GM19328 (cell line): ENCODE results near the gene CNTNAP2.
"Not testable (repeated sequence)": the region's sequence is repeated elsewhere in the genome, so short reads cannot be mapped to it uniquely, and the experiment has no call there.

Experiments
- ATAC-seq: cut with Tn5 transposase; IDR thresholded peaks from one replicate; pipeline ENCODE4 v1.9.1; 2021; ENCODE audit warnings: mild to moderate bottlenecking, moderate library complexity; ENCODE audit not compliant: unreplicated experiment

The CNTNAP2 gene

GRCh38 chr7:147586526-147586925 lies 1469.9 kb downstream of the CNTNAP2 start:
- ATAC-seq: no peak

- no peak for ATAC-seq
Measured at GRCh38 chr7:147593271-147594057, 1476.9 kb downstream of the CNTNAP2 start.

- ATAC-seq: no peak
Measured at GRCh38 chr7:147595042-147595441, 1478.4 kb downstream of the CNTNAP2 start.

- ATAC-seq: not testable (repeated sequence)
Measured at GRCh38 chr7:147598687-147599086, 1482.1 kb downstream of the CNTNAP2 start.

GRCh38 chr7:147605323-147605722 lies 1488.7 kb downstream of the CNTNAP2 start:
- no peak for ATAC-seq

GRCh38 chr7:147607157-147607800 lies 1490.7 kb downstream of the CNTNAP2 start:
- ATAC-seq: no peak

GRCh38 chr7:147611431-147611830 lies 1494.8 kb downstream of the CNTNAP2 start:
- no peak for ATAC-seq

GRCh38 chr7:147635288-147635687 lies 1518.7 kb downstream of the CNTNAP2 start:
- ATAC-seq: no peak

GRCh38 chr7:147636553-147636952 lies 1520.0 kb downstream of the CNTNAP2 start:
- no peak for ATAC-seq

GRCh38 chr7:147638566-147638965 lies 1522.0 kb downstream of the CNTNAP2 start:
- no peak for ATAC-seq

GRCh38 chr7:147639037-147639436 lies 1522.4 kb downstream of the CNTNAP2 start:
- no peak for ATAC-seq

- no peak for ATAC-seq
Measured at GRCh38 chr7:147639751-147640150, 1523.2 kb downstream of the CNTNAP2 start.

GRCh38 chr7:147640821-147641220 lies 1524.2 kb downstream of the CNTNAP2 start:
- ATAC-seq: no peak

GRCh38 chr7:147646568-147646967 lies 1530.0 kb downstream of the CNTNAP2 start:
- ATAC-seq: no peak

- no peak for ATAC-seq
Measured at GRCh38 chr7:147650991-147651390, 1534.4 kb downstream of the CNTNAP2 start.

- ATAC-seq: no peak
Measured at GRCh38 chr7:147651601-147652000, 1535.0 kb downstream of the CNTNAP2 start.

- no peak for ATAC-seq
Measured at GRCh38 chr7:147653456-147653855, 1536.9 kb downstream of the CNTNAP2 start.

- no peak for ATAC-seq
Measured at GRCh38 chr7:147658392-147658967, 1541.9 kb downstream of the CNTNAP2 start.

GRCh38 chr7:147659036-147659995 lies 1542.7 kb downstream of the CNTNAP2 start:
- ATAC-seq: no peak

GRCh38 chr7:147664541-147664940 lies 1547.9 kb downstream of the CNTNAP2 start:
- ATAC-seq: no peak

GRCh38 chr7:147670759-147671158 lies 1554.2 kb downstream of the CNTNAP2 start:
- no peak for ATAC-seq
